GM19351 (cell line): Measurements from ENCODE around the gene FOXP2.
"Not testable (repeated sequence)": the region's sequence is repeated elsewhere in the genome, so short reads cannot be mapped to it uniquely, and the experiment has no call there.

Experiments
- ATAC-seq: cut with Tn5 transposase; IDR thresholded peaks from one replicate; pipeline ENCODE4 v1.9.1; 2021; ENCODE audit warnings: mild to moderate bottlenecking, moderate library complexity; ENCODE audit not compliant: unreplicated experiment

Gene FOXP2

DNA sequence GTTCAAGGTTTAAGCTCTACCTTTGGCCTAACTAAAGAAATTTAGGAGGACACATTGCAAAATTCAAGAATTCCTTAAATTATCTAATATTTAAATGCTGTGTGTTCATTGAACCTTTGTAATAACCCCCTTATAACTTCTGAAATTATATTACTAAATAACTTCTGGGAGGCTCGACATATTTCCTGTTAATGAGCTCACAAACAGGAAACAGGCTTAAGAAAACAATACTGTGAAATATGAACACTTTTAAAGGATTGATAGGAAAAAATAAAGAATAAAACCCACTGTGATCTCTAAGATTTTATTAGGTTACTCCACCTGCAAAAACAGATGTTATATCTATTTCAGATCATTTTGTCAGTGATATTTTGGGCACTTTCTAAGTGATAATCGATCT lies 74.1 kb downstream of the FOXP2 start:
- ATAC-seq: no peak

DNA sequence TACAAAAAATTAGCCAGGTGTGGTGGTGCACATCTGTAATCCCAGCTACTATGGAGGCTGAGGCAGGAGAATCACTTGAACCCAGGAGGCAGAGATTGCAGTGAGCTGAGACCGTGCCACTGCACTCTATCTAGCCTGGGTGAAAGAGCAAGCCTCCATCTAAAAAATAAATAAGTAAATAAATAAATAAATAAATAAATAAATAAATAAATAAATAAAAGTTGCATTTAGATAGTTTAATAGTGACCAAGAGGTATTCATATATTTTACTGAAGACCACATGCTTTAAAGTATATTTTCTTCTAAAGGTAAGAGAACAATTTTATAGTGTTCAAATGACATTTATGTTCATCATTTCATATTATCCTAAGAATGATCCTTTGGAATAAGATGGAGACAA lies 82.9 kb downstream of the FOXP2 start:
- ATAC-seq: not testable (repeated sequence)

DNA sequence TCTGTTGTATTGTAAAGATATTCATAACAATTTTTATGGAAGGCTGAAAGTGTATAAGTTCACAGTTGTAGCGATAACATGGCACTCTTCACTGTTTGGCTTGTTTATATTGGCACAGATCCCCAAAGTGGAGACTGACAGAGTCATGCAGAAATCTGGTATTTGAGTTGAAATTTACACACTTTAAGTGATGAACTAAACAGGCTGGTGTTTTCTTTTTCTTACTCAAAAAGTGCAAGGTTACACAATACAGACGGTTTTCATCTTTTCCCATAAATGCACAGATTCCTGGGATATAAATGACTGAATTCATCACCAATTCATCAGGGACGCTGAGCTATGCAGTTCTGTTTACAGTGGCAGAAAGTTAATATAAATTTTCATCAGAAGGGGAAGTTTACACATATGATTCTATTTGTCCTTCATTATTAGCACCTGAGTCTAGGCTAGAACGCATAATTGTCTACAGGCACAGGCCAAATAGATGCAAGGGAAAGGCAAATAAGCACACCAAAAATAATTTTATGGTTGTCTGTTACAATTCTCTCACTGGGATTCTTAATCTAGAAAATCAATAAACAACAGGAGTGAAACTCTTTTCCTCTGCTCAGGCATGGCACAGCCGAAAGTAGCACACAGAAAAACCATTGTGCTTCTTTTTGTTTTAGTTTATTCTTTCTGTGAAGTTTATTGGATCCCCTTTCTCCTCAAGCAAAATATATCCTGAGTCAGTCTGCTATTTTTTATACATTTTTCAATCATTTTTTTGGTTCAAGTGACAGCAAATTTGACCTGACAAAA lies 88.0 kb downstream of the FOXP2 start:
- ATAC-seq: no peak

DNA sequence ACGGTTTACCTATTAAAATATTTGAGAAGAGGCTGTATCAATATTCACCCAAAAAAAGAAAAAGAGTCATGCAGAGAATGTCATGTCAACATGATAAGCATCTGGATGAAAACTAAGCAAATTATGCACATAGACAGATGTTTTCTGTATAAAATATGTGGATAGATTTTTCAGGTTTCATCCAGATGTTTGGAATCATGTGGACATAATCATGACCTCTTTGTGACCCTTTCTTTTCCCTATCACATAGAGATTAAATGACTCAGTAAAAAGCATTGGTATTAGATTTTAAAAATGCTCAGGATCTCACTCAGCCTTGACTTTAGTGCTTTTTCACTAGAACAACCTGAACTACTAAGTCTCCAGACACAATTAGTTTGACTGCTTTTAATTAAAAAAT lies 90.0 kb downstream of the FOXP2 start:
- ATAC-seq: no peak

DNA sequence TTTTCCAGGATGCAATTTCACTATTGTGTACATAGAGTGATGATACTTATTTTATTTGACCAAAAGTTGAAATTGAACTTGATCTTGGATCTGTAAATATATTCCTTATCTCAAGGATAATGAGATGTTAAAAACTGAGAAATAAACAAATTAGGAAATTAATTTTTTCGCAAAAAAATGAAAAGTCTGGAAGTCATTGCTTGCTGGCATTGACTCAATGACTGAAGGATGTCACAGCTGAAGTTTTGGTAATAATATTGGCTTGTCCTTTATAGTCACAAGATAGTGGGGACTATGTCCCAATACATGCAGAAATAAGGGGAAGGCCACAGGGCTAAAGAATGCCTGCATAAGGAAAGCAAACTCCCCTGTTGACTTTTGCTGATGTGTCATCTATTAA lies 92.8 kb downstream of the FOXP2 start:
- ATAC-seq: no peak

DNA sequence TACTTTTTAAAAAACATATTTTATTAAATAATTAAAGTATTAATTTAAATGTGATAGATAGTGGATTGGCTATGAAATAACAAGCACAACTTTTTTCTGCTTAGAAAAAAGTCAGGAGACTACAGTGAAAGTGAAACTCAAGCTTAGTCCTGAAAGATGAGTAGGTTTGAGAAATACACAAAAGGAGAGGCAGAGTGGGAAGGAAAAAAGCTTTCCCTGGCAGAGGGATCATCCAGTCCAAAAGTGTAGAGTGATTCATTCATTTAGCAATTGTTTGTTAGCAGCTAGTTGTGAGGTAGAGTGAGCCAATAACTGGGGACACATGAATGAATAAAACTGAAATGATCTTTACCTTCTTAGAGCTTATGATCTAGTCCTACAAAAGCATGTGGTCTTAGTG lies 93.5 kb downstream of the FOXP2 start:
- no peak for ATAC-seq

DNA sequence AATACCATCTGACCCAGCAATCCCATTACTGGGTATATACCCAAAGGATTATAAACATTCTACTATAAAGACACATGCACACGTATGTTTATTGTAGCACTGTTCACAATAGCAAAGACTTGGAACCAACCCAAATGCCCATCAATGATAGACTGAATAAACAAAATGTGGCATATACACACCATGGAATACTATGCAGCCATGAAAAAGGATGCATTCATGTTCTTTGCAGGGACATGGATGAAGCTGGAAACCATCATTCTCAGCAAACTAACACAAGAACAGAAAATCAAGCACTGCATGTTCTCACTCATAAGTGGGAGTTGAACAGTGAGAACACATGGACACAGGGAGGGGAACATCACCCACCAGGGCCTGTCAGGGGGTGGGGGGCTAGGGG lies 96.2 kb downstream of the FOXP2 start:
- ATAC-seq: not testable (repeated sequence)

DNA sequence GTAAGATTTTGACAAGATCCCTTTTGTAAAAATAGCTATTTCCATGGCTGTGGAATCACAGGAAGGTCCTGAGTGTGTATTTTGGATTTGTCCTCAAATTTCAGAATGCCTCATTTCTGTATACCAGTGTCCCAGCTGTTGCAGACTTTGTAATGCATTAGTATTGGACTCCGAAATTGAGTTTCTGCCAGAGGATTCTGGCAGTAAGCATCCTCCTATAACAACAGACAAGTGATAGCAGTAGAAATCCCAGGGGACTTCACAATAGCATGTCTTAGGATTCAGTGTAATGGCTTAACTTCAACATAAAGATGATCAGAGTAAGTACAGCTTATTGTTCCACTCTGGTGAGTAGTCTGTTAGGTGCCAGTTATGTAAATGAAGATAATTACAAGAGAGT lies 104.6 kb downstream of the FOXP2 start:
- no peak for ATAC-seq

DNA sequence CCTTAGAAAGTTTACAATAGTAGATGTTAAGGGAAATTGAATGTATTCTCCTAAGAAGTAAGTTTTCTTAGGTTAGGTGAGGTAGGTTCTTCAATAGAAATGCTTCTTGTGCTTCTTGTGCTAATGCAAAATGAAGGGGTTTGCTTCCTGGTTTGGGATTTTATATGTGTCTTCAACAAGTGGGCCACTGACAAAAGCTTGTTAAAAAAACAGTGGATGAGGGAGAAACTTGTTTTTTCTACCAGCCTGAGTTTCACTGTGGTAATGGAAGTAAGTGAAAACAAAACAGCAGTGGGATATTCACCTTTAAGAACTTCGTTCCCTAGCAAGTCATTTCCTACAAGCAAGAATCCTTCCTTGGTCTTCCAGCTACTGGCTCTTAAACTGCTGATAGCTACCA lies 107.5 kb downstream of the FOXP2 start:
- no peak for ATAC-seq

DNA sequence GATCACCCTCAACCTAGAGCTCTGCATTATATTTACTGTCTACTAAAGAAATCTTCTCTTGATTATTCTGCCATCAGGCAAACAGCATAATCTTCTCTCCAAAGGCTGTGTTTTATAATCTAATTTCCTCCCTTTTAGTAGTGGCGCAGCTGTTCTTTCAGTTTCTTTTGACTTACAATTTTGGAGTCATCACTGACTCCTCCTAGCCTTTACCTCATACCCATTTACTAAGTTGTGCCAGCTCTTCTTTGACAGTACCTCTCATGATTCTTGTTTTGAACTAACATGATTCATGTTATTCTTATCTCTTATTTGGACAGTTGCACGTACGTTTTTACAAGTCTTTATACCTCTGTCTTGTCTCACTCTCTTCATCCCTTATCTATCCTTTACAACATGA lies 113.0 kb downstream of the FOXP2 start:
- ATAC-seq: no peak

DNA sequence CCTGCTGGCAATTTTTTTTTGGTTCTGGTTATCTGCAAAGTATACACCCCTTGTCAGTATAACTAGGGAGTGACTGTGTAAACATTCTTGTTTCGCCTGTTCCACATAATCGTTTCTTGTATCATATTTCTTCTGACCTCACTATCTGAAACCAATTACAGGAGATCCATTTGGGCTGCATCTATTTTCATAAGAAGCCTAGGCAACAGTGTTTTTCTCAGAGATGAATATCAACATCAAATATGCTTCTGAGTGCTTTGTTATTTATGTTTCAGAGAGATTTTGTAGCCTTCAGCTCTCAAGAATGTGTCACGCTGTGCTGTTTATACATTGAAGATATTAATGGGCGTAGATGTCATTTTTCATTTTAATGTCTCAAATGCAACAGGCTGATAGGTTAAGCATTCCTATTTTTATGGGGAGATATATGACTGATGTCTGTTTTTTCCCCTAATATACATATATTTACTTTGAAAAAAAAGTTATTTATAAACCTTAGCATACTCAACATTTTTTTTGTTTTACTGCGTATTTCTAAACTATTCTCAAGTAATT lies 115.5 kb downstream of the FOXP2 start:
- ATAC-seq: no peak

DNA sequence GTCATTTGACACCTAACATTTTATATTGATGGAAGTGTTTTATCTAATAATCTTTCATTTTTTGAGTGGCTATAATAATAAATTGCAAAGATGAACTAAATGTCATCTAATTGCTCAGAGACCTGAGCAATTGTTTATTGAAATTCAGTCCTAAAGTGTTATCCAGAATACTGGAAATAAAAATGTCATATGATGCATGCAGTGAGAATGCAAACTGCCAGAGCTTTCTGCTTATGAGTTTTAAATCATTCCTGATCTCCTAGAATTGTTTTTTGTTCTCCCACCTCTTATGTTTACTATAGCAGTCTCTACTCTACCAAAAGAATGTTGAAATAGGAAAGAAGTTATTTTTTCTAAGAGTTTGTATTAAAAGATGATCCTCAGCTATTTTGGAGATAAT lies 116.7 kb downstream of the FOXP2 start:
- ATAC-seq: no peak

DNA sequence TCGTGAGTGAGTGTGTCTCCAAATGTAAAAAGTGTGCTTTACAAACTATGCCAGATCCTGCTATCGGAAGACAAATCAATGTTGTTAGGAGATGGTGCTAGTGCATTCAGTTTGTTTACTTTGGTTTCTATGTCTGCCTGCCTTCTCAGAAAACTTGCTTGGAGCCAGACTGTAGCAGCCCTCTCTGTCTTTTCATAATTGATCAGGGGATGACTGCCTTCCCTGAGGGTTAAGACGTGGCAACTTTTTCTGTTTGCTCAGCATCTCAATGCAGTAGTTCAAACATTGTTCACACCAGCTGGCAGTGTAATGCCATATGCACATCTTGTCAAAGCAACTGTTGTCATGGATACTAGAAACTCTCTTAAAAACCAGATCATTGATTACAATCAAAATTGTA lies 118.5 kb downstream of the FOXP2 start:
- no peak for ATAC-seq

DNA sequence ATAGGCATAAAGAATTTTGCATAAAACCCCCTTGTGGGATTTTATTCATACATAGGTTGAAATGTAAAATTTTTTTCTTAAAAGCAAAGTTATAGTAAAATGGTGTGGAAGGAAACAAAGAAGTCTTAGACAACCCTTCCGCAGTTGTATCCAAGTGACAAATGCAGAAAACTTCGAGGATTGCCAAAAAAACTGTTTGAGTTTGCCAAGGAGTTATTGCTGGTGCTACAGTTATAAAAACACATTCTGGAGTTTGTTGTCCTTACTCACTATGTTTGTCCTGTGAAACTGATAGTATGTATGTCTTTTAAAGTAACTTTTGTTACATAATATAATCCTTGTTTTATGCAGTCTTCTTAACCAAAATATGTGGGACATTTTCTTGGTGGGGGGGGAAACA lies 120.3 kb downstream of the FOXP2 start:
- no peak for ATAC-seq

DNA sequence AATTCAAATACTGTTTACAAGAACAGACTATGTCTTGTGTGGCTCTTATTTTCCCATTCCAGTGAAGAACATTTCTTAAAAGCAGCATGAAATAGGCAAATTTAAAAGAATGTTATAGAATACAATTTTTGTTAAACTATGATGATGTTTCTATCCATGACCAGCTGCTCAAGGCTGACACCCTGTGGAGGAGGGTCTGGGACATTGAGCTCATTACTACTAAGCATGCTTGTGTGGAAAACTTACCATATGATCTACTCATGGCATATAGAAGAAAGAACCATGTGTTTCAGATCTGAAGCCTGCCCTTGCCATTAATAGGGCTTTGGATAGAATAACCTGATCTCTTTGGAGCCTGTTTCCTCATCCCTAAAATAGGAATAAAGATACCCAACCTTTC lies 125.0 kb downstream of the FOXP2 start:
- no peak for ATAC-seq

DNA sequence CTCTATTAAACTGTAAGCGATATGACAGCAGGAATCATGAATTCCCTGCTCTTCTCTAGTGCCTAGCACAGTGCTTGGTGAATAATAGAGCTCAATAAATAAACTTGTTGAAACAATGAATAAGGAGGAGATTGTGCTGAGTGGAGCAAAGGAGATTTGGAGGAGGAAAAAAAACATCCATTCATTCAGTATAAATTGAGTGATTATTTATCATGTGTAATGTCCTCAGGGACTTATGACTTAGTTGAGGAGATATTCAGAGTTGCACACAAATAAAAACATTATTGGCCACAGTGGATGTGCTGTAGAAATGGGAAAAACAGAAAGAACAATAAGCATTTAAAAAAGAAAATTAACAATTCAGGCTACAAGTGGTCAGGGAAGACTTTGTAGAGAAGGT lies 125.7 kb downstream of the FOXP2 start:
- ATAC-seq: no peak

DNA sequence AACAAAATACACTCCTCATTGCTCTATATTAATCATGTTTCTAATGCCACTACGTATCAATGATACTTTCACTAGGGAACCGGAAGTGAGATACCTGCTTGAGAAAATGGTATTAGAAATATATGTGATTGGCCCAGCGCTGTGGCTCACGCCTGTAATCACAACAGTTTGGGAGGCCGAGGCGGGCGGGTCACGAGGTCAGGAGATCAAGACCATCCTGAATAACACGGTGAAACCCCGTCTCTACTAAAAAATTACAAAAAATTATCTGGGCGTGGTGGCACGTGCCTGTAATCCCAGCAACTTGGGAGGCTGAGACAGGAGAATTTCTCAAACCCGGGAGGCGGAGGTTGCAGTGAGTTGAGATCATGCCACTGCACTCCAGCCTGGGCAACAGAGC lies 132.7 kb downstream of the FOXP2 start:
- ATAC-seq: not testable (repeated sequence)

DNA sequence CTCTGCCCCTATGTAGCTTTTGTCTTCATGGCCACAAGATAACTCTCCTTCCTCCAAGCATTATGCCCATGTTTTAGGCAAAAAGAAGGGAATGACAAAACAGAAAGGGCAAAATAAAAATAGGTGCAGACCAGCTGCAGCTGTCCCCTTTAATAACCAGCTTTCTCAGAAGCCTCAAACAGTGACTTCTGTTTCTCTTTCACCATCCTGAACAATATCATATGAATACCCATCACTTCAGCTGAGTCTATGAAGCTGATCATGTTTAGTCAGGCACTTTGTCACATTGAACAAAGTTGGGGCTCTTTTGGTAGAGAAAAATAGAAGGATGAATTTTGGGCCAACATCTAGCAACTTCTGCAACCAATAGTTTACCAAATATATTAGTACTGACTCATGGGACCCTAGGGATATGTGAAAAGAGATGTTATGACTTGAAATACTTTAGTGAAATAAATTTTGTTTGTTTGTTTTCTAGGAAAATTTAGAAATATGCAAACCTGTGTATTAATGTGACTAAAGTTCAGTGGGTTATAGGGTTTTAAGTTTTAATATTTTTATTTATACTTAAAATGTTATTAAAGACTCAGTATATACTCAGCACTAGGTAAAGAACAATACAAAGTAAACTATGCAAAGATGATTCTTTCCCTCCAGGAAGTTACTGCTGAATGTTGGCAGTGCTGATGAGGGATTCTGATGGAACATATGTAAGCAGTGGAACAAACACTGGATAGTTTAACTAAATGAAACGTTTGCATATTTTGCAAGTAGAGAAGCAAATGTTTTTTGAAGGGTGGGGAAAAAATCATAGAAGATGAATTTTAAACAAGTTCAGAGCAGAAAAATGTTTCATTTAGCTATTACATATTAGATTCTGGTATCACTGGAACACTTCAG lies 133.7 kb downstream of the FOXP2 start:
- ATAC-seq: no peak

DNA sequence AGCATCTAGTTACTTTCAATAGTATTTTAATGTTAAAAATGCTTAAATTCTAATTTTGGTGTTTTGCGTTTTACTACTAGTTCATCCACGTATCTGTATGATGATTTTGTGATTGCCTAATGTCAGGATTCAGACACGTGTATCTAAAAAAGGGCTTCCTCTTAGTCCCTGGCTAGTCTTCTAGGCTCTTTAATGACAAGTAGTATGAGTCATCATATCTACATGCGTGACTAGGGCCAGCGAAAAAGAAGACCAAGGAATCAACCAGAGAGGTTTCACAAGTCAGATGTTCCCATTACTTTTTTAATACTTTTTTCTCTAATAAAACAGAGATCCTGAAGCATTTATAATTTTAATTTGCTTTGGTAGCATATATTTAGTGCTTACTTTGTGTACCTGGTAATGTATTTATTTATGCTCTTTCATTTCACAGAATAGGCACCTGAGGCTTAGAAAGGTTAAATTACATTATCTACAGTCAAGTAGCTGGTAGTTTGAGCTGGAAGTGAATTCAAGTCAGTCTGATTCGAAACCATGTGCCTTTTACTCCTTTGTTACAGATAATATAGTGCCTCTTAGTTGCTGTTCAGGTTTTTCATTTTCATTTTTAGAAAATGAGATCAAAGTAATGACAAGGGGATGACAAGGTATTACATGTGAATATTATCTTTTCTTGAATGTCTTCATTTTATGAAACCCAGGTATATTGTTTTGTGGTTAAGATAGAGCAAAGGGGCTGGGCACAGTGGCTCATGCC lies 140.3 kb downstream of the FOXP2 start:
- ATAC-seq: peak; percentile 92

DNA sequence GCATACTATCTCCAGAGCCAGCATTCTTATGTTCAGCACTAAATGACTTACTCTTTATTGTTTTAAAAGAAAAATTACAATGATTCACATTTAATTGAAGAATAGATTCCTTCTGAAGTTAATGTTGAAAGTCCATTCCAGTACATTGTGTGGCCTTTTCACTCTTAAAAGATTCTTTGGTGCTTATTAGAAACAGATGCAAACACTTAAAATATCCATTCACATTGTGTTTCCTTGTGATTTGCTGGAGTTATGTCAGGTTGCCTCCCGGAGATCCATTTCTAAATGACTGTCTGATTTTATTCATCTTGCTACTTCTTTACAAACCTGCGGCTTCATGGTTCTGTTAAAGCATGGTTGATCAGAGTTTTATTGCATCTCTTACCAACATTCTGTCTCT lies 152.8 kb downstream of the FOXP2 start:
- no peak for ATAC-seq

DNA sequence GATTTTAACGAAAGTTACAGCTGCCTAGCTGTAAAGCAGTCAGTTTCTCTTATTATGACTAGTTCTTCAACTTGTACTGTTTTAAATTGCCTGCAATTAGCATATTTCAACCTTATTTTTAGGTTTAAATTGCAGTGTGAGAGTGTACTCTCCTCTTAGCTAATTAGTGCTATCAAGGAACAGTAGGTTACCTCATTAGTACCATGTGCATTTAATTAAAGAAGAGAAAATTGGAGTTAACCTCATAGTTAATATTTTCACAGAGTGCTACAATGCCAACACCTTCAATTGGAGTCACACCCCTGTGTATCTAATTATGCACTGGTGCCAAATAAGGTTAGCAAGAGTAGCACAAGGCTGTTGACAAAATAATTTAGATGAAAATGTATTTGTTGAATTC lies 154.6 kb downstream of the FOXP2 start:
- no peak for ATAC-seq
